GM19035 (cell line): ENCODE results near the gene SLC6A11.

Experiments used
- ATAC-seq: cut with Tn5 transposase; IDR thresholded peaks from one replicate; pipeline ENCODE4 v1.9.1; 2021; ENCODE audit not compliant: unreplicated experiment

The SLC6A11 gene

GRCh38 chr3:10974746-10975375 lies 158.8 kb downstream of the SLC6A11 start:
- ATAC-seq: no peak

GRCh38 chr3:10975695-10976234 lies 159.7 kb downstream of the SLC6A11 start:
- no peak for ATAC-seq

- ATAC-seq: no peak
Measured at GRCh38 chr3:10976770-10977169, 160.7 kb downstream of the SLC6A11 start.

GRCh38 chr3:10977892-10978510 lies 162.0 kb downstream of the SLC6A11 start:
- no peak for ATAC-seq

- ATAC-seq: no peak
Measured at GRCh38 chr3:10978956-10979355, 162.9 kb downstream of the SLC6A11 start.

GRCh38 chr3:10980312-10980711 lies 164.3 kb downstream of the SLC6A11 start:
- no peak for ATAC-seq

GRCh38 chr3:10981031-10981430 lies 165.0 kb downstream of the SLC6A11 start:
- no peak for ATAC-seq

- no peak for ATAC-seq
Measured at GRCh38 chr3:10981961-10982360, 165.9 kb downstream of the SLC6A11 start.

GRCh38 chr3:10982782-10983181 lies 166.8 kb downstream of the SLC6A11 start:
- ATAC-seq: no peak

GRCh38 chr3:10983219-10983916 lies 167.3 kb downstream of the SLC6A11 start:
- no peak for ATAC-seq

- ATAC-seq: no peak
Measured at GRCh38 chr3:10984371-10984896, 168.4 kb downstream of the SLC6A11 start.

GRCh38 chr3:10985181-10985580 lies 169.2 kb downstream of the SLC6A11 start:
- no peak for ATAC-seq

GRCh38 chr3:10986592-10986991 lies 170.6 kb downstream of the SLC6A11 start:
- ATAC-seq: no peak

- ATAC-seq: no peak
Measured at GRCh38 chr3:10988001-10988665, 172.1 kb downstream of the SLC6A11 start.

- ATAC-seq: no peak
Measured at GRCh38 chr3:10988991-10989484, 173.0 kb downstream of the SLC6A11 start.
